Fibroblast of lung (primary cell): ENCODE measurements around the gene CCDC192.

Experiments used
- CTCF ChIP-seq, 2 donors: IDR thresholded peaks in 1 of 2; conservative IDR thresholded peaks in 1 of 2; 1 replicate in 1 of 2; 2 replicates in 1 of 2; pipeline ENCODE4 v1.5.1; 2011 to 2012; ENCODE audit warnings: low read length in 2 of 2, control low read depth in 1 of 2, inconsistent platforms in 1 of 2, low read depth in 1 of 2, mild to moderate bottlenecking in 1 of 2
- EZH2 ChIP-seq: IDR thresholded peaks from 2 replicates; pipeline ENCODE4 v1.5.1; 2012; ENCODE audit warnings: low read length, control low read depth, mild to moderate bottlenecking; ENCODE audit errors: missing control alignments

- no peak for TF ChIP-seq CTCF (conservative IDR thresholded peaks at IDR 0.05 in 1 of 2, IDR thresholded peaks at IDR 0.05 in 1 of 2; ENCODE audit: low read depth in 1 of 2, low read length in 2 of 2)
- TF ChIP-seq EZH2 = no peak
These were observed 282.7 kb downstream of the CCDC192 start for GRCh38 chr5:127985811-127986325.
